ENCODE results near the gene ANKRD30A.

DNA sequence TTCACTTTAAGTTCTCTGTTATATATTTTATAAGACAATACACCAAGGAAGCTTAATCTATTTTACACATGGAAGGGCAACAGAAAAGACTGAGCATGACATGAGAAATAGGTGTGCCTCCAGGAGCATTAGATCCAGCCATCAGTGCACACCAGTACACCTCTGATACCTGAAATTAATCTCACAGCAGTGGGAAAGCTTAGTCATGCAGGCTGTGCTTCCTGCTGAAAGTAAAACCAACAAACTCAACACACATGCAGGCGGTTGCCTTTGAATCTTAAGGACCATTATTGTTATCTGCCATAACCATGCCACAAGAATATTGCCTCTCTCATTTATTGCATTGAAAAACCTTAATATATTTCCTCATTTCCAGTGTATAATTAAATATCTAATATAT lies 16.4 kb upstream of the ANKRD30A start:
- TF ChIP-seq, protein P1, sequence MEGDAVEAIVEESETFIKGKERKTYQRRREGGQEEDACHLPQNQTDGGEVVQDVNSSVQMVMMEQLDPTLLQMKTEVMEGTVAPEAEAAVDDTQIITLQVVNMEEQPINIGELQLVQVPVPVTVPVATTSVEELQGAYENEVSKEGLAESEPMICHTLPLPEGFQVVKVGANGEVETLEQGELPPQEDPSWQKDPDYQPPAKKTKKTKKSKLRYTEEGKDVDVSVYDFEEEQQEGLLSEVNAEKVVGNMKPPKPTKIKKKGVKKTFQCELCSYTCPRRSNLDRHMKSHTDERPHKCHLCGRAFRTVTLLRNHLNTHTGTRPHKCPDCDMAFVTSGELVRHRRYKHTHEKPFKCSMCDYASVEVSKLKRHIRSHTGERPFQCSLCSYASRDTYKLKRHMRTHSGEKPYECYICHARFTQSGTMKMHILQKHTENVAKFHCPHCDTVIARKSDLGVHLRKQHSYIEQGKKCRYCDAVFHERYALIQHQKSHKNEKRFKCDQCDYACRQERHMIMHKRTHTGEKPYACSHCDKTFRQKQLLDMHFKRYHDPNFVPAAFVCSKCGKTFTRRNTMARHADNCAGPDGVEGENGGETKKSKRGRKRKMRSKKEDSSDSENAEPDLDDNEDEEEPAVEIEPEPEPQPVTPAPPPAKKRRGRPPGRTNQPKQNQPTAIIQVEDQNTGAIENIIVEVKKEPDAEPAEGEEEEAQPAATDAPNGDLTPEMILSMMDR (IDR thresholded peaks at IDR 0.05): no peak
- no peak for TF ChIP-seq CREM (CRISPR knock-in tag; IDR thresholded peaks at IDR 0.05)
- TF ChIP-seq ZBTB43 (CRISPR knock-in tag; IDR thresholded peaks at IDR 0.05): no peak
- TF ChIP-seq, protein P2, sequence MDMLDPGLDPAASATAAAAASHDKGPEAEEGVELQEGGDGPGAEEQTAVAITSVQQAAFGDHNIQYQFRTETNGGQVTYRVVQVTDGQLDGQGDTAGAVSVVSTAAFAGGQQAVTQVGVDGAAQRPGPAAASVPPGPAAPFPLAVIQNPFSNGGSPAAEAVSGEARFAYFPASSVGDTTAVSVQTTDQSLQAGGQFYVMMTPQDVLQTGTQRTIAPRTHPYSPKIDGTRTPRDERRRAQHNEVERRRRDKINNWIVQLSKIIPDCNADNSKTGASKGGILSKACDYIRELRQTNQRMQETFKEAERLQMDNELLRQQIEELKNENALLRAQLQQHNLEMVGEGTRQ (CRISPR knock-in tag; IDR thresholded peaks at IDR 0.05): no peak
- no peak for TF ChIP-seq NFYB (CRISPR knock-in tag; conservative IDR thresholded peaks at IDR 0.05; ENCODE audit: low read depth)
- no peak for TF ChIP-seq SP1 (CRISPR knock-in tag; conservative IDR thresholded peaks at IDR 0.05)
- TF ChIP-seq, protein P3, sequence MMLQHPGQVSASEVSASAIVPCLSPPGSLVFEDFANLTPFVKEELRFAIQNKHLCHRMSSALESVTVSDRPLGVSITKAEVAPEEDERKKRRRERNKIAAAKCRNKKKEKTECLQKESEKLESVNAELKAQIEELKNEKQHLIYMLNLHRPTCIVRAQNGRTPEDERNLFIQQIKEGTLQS (CRISPR knock-in tag; conservative IDR thresholded peaks at IDR 0.05): no peak
- no peak for TF ChIP-seq ATF6 (CRISPR knock-in tag; IDR thresholded peaks at IDR 0.05)
- no peak for TF ChIP-seq ZNF232 (CRISPR knock-in tag; IDR thresholded peaks at IDR 0.05)
- TF ChIP-seq NFE2L1 (CRISPR knock-in tag; IDR thresholded peaks at IDR 0.05): no peak
- TF ChIP-seq HMGXB4 (CRISPR knock-in tag; IDR thresholded peaks at IDR 0.05): no peak
- TF ChIP-seq TCF7 (CRISPR knock-in tag; IDR thresholded peaks at IDR 0.05; ENCODE audit: low read depth): no peak
- TF ChIP-seq TEAD4 (CRISPR knock-in tag; IDR thresholded peaks at IDR 0.05): no peak

Data from WTC11 (cell line).